Activated CD4-positive, CD25-positive, alpha-beta regulatory T cell treated with anti-CD3 and anti-CD28 coated beads, Interleukin-2, amount 50 U/mL, for 16 hours (primary cell): ENCODE results near the gene NDUFS3.
"Not testable (repeated sequence)": the region's sequence is repeated elsewhere in the genome, so short reads cannot be mapped to it uniquely, and the experiment has no call there.

ENCODE experiments used
- DNase-seq: peaks from one replicate; pipeline ENCODE4 v3.0.0-alpha.2; 2020; ENCODE audit warnings: low read depth, low spot score

Gene NDUFS3

GRCh38 chr11:47578524-47579494, at the start of gene NDUFS3, which contains the start of gene KBTBD4:
NDUFS3 (plus strand) TSS chr11:47579074; CDS start chr11:47579092, 18 bp downstream.
KBTBD4 (minus strand) TSS chr11:47578970; CDS start chr11:47578951, 19 bp downstream.
- peak; percentile 84 for DNase-seq

- no peak for DNase-seq
Measured at GRCh38 chr11:47529951-47530350, 48.9 kb upstream of the NDUFS3 start.

- not testable (repeated sequence) for DNase-seq
Measured at GRCh38 chr11:47530721-47531120, 48.2 kb upstream of the NDUFS3 start.

GRCh38 chr11:47531666-47532065, 47.2 kb upstream of the NDUFS3 start:
- no peak for DNase-seq

GRCh38 chr11:47532597-47533213, 46.2 kb upstream of the NDUFS3 start:
- DNase-seq, result no peak

- no peak for DNase-seq
Measured at GRCh38 chr11:47533690-47534151, 45.2 kb upstream of the NDUFS3 start.

- no peak for DNase-seq
Measured at GRCh38 chr11:47534704-47535251, 44.1 kb upstream of the NDUFS3 start.

GRCh38 chr11:47536915-47537314, 42.0 kb upstream of the NDUFS3 start:
- DNase-seq, result no peak

GRCh38 chr11:47538741-47539565, 39.9 kb upstream of the NDUFS3 start:
- no peak for DNase-seq

GRCh38 chr11:47539681-47540039, 39.2 kb upstream of the NDUFS3 start:
- no peak for DNase-seq

- no peak for DNase-seq
Measured at GRCh38 chr11:47541070-47541469, 37.8 kb upstream of the NDUFS3 start.

- DNase-seq, result no peak
Measured at GRCh38 chr11:47545298-47545697, 33.6 kb upstream of the NDUFS3 start.

GRCh38 chr11:47546274-47546673, 32.6 kb upstream of the NDUFS3 start:
- not testable (repeated sequence) for DNase-seq

GRCh38 chr11:47550288-47551047, 28.4 kb upstream of the NDUFS3 start:
- no peak for DNase-seq

GRCh38 chr11:47551086-47551485, 27.8 kb upstream of the NDUFS3 start:
- no peak for DNase-seq

- no peak for DNase-seq
Measured at GRCh38 chr11:47552056-47552565, 26.8 kb upstream of the NDUFS3 start.

GRCh38 chr11:47552566-47553405, 26.1 kb upstream of the NDUFS3 start, which contains the start of gene CELF1:
CELF1 (minus strand) TSS chr11:47553132; CDS start chr11:47499523, 53,609 bp downstream.
- DNase-seq, result peak; percentile 89

GRCh38 chr11:47553406-47553743, 25.5 kb upstream of the NDUFS3 start:
- DNase-seq, result no peak

- not testable (repeated sequence) for DNase-seq
Measured at GRCh38 chr11:47557004-47557403, 21.9 kb upstream of the NDUFS3 start.
